ENCODE results near the gene PRLR.

Gene PRLR

GRCh38 chr5:35203403-35203802 lies 26.9 kb downstream of the PRLR start:
- no peaks in the 10 kb centered on the region for H3K27me3 ChIP-seq (ENCODE audit: insufficient read depth, insufficient read length)
- H3K4me1 ChIP-seq (ENCODE audit: insufficient read depth, insufficient read length) = no peaks in the 10 kb centered on the region
- H3K9me3 ChIP-seq (ENCODE audit: insufficient read depth, low read length) = no peaks in the 10 kb centered on the region
- H3K36me3 ChIP-seq (ENCODE audit: insufficient read depth, insufficient read length, low read length) = no peaks in the 10 kb centered on the region
- TF ChIP-seq YY1 (IDR thresholded peaks at IDR 0.05; ENCODE audit: insufficient read depth, insufficient read length) = no peak
- no peak for TF ChIP-seq SUZ12 (IDR thresholded peaks at IDR 0.05; ENCODE audit: extremely low read depth, insufficient read depth, insufficient read length)
- TF ChIP-seq ZNF274 (IDR thresholded peaks at IDR 0.05; ENCODE audit: low read depth, low read length) = no peak
- no peak for DNase-seq (ENCODE audit: low read depth, low spot score)
- no peak overlapping the region for H3K9ac ChIP-seq (ENCODE audit: insufficient read length, low read depth)
- H3K4me3 ChIP-seq (ENCODE audit: insufficient read length, low read depth) = no peak overlapping the region

GRCh38 chr5:35202319-35203111 lies 27.8 kb downstream of the PRLR start:
- DNase-seq (ENCODE audit: low read depth, low spot score) = peak; percentile 55
- no peak overlapping the region for H3K9ac ChIP-seq (ENCODE audit: insufficient read length, low read depth)
- H3K4me3 ChIP-seq (ENCODE audit: insufficient read length, low read depth) = no peak overlapping the region
- H3K4me1 ChIP-seq (ENCODE audit: insufficient read depth, insufficient read length) = no peaks in the 10 kb centered on the region
- H3K27me3 ChIP-seq (ENCODE audit: insufficient read depth, insufficient read length) = no peaks in the 10 kb centered on the region
- no peaks in the 10 kb centered on the region for H3K36me3 ChIP-seq (ENCODE audit: insufficient read depth, insufficient read length, low read length)
- no peak for TF ChIP-seq SUZ12 (IDR thresholded peaks at IDR 0.05; ENCODE audit: extremely low read depth, insufficient read depth, insufficient read length)
- no peak for TF ChIP-seq ZNF274 (IDR thresholded peaks at IDR 0.05; ENCODE audit: low read depth, low read length)
- TF ChIP-seq YY1 (IDR thresholded peaks at IDR 0.05; ENCODE audit: insufficient read depth, insufficient read length) = no peak
- no peaks in the 10 kb centered on the region for H3K9me3 ChIP-seq (ENCODE audit: insufficient read depth, low read length)

GRCh38 chr5:35201291-35201690 lies 29.0 kb downstream of the PRLR start:
- no peak for DNase-seq (ENCODE audit: low read depth, low spot score)
- Histone ChIP-seq H3K4me1 (ENCODE audit: insufficient read depth, insufficient read length) (no peaks in the 10 kb centered on the region), H3K4me3 (ENCODE audit: insufficient read length, low read depth) (no peak overlapping the region), H3K9ac (ENCODE audit: insufficient read length, low read depth) (no peak overlapping the region), H3K27me3 (ENCODE audit: insufficient read depth, insufficient read length) (no peaks in the 10 kb centered on the region), H3K9me3 (ENCODE audit: insufficient read depth, low read length) (no peaks in the 10 kb centered on the region), H3K36me3 (ENCODE audit: insufficient read depth, insufficient read length, low read length) (no peaks in the 10 kb centered on the region)
- TF ChIP-seq SUZ12 (IDR thresholded peaks at IDR 0.05; ENCODE audit: extremely low read depth, insufficient read depth, insufficient read length) = no peak
- TF ChIP-seq YY1 (IDR thresholded peaks at IDR 0.05; ENCODE audit: insufficient read depth, insufficient read length) = no peak
- TF ChIP-seq ZNF274 (IDR thresholded peaks at IDR 0.05; ENCODE audit: low read depth, low read length) = no peak

DNA sequence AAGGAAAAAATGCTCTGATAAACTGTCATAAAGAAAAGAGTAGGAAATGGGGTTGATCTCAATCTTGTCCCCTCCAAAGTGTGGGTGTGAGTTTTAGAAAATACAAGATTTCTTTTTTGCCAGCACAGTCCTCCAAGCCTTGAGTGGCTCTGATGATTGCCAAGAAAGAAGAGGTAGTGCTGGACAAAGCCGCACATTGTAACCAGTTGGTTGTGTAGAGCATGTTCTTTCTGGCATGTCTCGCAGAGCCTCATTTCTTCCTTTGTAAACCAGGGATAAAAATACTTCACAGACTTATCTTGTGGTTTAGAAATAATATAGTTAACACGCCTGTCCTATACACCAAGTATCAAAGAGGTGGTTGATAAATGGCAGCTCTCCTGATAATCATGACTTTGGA lies 30.4 kb downstream of the PRLR start:
- DNase-seq (ENCODE audit: low read depth, low spot score) = no peak
- TF ChIP-seq YY1 (IDR thresholded peaks at IDR 0.05; ENCODE audit: insufficient read depth, insufficient read length) (no peak), SUZ12 (IDR thresholded peaks at IDR 0.05; ENCODE audit: extremely low read depth, insufficient read depth, insufficient read length) (no peak), ZNF274 (IDR thresholded peaks at IDR 0.05; ENCODE audit: low read depth, low read length) (no peak)
- Histone ChIP-seq H3K27me3 (ENCODE audit: insufficient read depth, insufficient read length) (no peaks in the 10 kb centered on the region), H3K4me3 (ENCODE audit: insufficient read length, low read depth) (no peak overlapping the region), H3K9me3 (ENCODE audit: insufficient read depth, low read length) (no peaks in the 10 kb centered on the region), H3K36me3 (ENCODE audit: insufficient read depth, insufficient read length, low read length) (no peaks in the 10 kb centered on the region), H3K9ac (ENCODE audit: insufficient read length, low read depth) (no peak overlapping the region), H3K4me1 (ENCODE audit: insufficient read depth, insufficient read length) (no peaks in the 10 kb centered on the region)

GRCh38 chr5:35198686-35199085 lies 31.6 kb downstream of the PRLR start:
- no peaks in the 10 kb centered on the region for H3K27me3 ChIP-seq (ENCODE audit: insufficient read depth, insufficient read length)
- DNase-seq (ENCODE audit: low read depth, low spot score) = no peak
- H3K9ac ChIP-seq (ENCODE audit: insufficient read length, low read depth) = no peak overlapping the region
- no peaks in the 10 kb centered on the region for H3K9me3 ChIP-seq (ENCODE audit: insufficient read depth, low read length)
- no peaks in the 10 kb centered on the region for H3K36me3 ChIP-seq (ENCODE audit: insufficient read depth, insufficient read length, low read length)
- H3K4me3 ChIP-seq (ENCODE audit: insufficient read length, low read depth) = no peak overlapping the region
- TF ChIP-seq SUZ12 (IDR thresholded peaks at IDR 0.05; ENCODE audit: extremely low read depth, insufficient read depth, insufficient read length) = no peak
- no peak for TF ChIP-seq YY1 (IDR thresholded peaks at IDR 0.05; ENCODE audit: insufficient read depth, insufficient read length)
- no peak for TF ChIP-seq ZNF274 (IDR thresholded peaks at IDR 0.05; ENCODE audit: low read depth, low read length)
- no peaks in the 10 kb centered on the region for H3K4me1 ChIP-seq (ENCODE audit: insufficient read depth, insufficient read length)

DNA sequence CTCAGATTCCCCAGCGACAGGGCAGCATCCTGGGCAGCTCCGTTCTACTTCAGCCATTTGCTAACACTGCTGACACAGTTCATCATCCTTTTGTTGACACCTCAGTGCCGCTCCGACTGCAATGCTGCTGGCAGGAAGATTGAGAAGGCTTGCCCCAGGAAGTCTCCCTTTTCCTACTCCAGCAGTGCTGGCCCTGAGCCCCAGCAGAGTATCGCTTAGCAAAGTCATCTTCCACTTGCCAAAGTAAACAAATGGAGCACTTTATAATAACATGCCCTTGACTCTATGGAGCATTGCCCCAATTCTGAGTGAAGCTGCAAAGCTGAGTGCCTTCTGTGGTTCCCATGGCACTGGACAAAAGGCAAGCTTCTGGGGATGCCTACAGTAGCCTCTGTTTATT lies 32.2 kb downstream of the PRLR start:
- Histone ChIP-seq H3K27me3 (ENCODE audit: insufficient read depth, insufficient read length) (no peaks in the 10 kb centered on the region), H3K9me3 (ENCODE audit: insufficient read depth, low read length) (no peaks in the 10 kb centered on the region), H3K36me3 (ENCODE audit: insufficient read depth, insufficient read length, low read length) (no peaks in the 10 kb centered on the region), H3K4me1 (ENCODE audit: insufficient read depth, insufficient read length) (no peaks in the 10 kb centered on the region), H3K4me3 (ENCODE audit: insufficient read length, low read depth) (no peak overlapping the region), H3K9ac (ENCODE audit: insufficient read length, low read depth) (no peak overlapping the region)
- no peak for DNase-seq (ENCODE audit: low read depth, low spot score)
- TF ChIP-seq SUZ12 (IDR thresholded peaks at IDR 0.05; ENCODE audit: extremely low read depth, insufficient read depth, insufficient read length) = no peak

GRCh38 chr5:35197351-35197750 lies 32.9 kb downstream of the PRLR start:
- H3K4me1 ChIP-seq (ENCODE audit: insufficient read depth, insufficient read length) = no peaks in the 10 kb centered on the region
- H3K9ac ChIP-seq (ENCODE audit: insufficient read length, low read depth) = no peak overlapping the region
- no peaks in the 10 kb centered on the region for H3K36me3 ChIP-seq (ENCODE audit: insufficient read depth, insufficient read length, low read length)
- H3K4me3 ChIP-seq (ENCODE audit: insufficient read length, low read depth) = no peak overlapping the region
- H3K9me3 ChIP-seq (ENCODE audit: insufficient read depth, low read length) = no peaks in the 10 kb centered on the region
- no peaks in the 10 kb centered on the region for H3K27me3 ChIP-seq (ENCODE audit: insufficient read depth, insufficient read length)
- no peak for TF ChIP-seq SUZ12 (IDR thresholded peaks at IDR 0.05; ENCODE audit: extremely low read depth, insufficient read depth, insufficient read length)
- no peak for TF ChIP-seq YY1 (IDR thresholded peaks at IDR 0.05; ENCODE audit: insufficient read depth, insufficient read length)
- no peak for TF ChIP-seq ZNF274 (IDR thresholded peaks at IDR 0.05; ENCODE audit: low read depth, low read length)
- no peak for DNase-seq (ENCODE audit: low read depth, low spot score)
